NCI-H1105 treated with DMSO at 0.1 percent for 48 hours (cell line): Measurements from ENCODE around the gene RBM12.

Source experiments
- DNase-seq: peaks from one replicate; lab custom pipeline; 2025; lab: John Stamatoyannopoulos, UW

The RBM12 gene

DNA sequence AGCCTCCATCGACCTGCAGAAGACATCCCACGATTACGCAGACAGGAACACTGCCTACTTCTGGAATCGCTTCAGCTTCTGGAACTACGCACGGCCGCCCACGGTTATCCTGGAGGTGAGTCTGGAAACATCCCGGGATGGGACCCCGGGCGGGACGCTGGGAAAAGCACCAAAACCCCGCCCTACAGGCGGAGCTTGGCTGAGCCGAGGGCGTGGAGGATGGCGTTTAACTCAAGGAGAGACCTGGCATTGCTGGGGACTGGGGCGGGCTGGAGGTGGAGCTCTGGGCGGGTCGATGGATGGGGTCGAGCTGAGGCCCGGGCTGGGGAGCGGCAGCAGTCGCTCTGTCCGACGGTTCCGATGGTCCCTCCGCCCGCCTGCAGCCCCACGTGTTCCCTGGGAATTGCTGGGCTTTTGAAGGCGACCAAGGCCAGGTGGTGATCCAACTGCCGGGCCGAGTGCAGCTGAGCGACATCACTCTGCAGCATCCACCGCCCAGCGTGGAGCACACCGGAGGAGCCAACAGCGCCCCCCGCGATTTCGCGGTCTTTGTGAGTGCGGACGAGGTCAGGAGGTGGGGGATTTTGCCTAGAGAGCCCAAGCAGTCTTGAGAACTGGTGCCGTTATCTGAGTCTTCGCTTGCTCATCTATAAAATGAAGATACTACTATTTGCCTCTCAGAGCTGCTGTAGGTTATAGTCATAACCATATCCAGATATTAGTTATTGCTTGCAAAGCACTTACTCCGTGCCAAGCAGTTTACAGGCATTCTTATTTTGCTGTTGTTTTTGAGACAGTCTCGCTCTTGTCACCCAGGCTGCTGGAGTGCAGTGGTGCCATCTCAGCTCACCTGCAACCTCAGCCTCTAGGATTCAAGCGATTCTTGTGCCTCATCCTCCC, 45.3 kb downstream of the RBM12 start:
- DNase-seq, result peak; percentile 82

DNA sequence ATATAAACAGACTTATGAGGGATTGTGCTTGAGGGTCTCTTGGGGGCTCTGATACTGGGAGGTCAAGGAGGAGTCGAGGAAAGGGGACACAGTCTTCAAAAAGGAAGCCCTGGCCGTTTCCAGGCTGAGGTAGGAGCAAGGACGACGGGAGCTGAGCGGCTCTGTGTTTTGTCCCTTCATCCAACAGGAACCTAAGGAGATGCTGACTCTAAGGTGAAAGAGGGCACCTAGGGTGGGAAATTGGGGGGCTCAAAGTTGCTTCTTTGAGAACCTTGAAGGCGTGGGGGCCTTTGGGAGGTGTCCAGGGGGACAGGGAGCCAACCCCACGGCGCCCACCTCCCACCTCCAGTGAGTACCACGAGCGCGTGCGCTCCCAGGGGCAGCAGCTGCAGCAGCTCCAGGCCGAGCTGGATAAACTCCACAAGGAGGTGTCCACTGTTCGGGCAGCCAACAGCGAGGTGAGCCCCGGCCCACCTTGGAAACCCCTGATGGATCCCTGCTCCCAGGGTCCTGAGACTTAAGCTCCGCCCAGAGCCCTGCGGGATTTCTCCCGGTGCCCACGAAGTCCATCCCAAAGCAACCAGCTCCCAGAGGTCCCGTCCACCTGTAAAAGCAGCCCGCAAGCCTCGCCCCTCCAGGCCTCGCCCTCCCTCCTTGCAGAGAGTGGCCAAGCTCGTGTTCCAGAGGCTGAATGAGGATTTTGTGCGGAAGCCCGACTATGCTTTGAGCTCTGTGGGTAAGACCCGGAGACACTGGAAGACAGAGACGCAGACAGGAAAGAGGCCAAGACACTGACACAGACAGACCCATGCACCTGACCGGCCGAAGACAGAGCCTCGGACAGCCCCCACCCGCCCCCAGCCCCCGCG, 46.2 kb downstream of the RBM12 start:
- peak; percentile 32 for DNase-seq

DNA sequence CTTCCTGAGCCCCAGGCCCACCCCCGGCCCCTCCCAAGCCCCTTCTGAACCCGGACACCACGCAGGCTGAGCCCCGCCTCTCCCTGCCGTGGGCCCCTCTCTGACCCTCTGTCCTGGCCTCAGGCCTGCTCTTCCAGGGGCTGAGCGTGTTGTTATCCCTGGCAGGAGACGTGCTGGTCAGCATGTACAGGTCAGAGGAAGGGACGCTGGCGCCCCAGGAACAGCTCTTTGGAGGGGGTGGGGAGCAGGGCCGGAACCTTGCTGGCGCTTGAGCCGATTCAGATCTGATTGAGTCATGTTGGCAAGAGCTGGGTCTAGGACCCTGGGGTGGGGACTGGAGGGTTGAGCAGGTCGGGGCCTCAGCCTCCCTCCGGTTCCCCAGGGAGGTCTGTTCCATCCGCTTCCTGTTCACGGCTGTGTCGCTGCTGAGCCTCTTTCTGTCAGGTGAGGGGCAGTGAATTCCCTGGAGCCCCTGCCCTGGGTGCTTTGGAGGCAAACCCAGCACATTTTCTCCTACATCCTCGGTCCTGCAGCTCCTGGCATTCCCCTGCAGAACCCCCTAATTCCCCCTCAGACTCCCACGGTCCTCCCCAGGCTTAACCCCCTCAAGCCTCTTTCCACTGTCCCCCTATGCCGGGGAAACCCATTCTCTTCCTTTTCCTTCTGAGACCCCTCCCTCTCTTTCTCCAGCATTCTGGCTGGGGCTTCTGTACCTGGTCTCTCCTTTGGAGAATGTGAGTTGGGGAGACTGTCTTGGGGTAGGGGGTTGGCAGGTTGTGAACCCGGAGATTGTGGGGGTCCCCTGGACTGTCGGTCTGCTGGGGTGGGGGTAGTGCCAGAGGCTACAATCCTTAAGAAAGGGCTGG, 47.1 kb downstream of the RBM12 start:
- peak; percentile 79 for DNase-seq

DNA sequence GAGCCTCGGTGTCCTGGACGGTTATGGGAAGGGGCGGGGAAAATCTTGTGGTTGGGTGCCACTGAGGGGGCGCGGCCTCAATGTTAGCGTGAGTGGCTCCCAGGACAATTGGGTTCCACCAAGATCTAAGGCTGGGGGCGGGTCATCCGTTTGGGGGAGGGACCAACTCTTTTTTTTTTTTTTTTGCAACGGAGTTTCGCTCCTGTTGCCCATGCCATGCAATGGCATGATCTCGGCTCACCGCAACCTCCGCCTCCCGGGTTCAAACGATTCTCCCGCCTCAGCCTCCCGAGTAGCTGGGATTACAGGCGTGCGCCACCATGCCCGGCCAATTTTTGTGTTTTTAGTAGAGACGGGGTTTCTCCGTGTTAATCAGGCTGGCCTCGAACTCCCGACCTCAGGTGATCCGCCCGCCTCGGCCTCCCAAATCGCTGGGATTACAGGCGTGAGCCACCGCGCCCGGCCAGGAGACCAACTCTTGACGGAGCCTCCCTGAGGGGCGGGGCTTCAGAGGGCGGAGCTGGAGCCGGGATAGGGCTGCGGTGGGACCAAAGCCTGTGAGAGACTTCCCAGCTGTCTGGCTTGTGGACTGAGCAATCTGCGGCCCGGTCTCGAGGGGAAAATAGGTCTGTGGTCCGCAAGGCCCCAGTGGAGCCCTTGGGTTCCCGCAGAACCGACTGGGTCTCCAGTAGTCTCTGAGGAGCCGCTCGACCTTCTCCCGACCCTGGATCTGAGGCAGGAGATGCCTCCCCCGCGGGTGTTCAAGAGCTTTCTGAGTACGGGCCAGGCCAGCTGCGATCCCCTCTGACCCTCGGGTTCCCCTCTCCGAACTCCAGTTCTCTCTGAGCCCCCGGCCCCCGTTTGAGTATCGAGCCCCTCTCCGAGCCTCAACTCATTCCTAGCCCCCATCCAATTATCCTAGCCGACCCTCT, 48.0 kb downstream of the RBM12 start:
- peak; percentile 8 for DNase-seq

- DNase-seq, result peak; percentile 97
Measured at GRCh38 chr20:35615667-35616464, 48.8 kb downstream of the RBM12 start, which contains the start of gene SPAG4. Gene SPAG4, plus strand, starts transcription at chr20:35615829. Its CDS starts 175 bp downstream, at chr20:35616004.

DNA sequence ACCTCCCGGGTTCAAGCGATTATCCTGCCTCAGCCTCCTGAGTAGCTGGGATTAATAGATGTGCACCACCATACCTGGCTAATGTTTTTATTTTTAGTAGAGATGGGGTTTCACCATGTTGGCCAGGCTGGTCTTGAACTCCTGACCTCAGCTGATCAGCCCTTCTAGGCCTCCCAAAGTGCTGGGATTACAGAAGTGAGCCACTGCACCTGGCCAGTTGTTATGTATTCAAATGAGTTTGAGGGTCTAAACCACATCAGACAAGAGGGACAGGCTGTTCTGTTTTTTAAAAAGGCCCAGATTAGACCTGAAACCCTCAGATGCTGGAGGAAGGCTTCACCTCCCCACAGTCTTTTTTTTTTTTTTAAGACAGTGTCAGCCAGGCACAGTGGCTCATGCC, 53.2 kb downstream of the RBM12 start:
- DNase-seq, result no peak

GRCh38 chr20:35610833-35611427, 53.8 kb downstream of the RBM12 start:
- DNase-seq, result no peak

DNA sequence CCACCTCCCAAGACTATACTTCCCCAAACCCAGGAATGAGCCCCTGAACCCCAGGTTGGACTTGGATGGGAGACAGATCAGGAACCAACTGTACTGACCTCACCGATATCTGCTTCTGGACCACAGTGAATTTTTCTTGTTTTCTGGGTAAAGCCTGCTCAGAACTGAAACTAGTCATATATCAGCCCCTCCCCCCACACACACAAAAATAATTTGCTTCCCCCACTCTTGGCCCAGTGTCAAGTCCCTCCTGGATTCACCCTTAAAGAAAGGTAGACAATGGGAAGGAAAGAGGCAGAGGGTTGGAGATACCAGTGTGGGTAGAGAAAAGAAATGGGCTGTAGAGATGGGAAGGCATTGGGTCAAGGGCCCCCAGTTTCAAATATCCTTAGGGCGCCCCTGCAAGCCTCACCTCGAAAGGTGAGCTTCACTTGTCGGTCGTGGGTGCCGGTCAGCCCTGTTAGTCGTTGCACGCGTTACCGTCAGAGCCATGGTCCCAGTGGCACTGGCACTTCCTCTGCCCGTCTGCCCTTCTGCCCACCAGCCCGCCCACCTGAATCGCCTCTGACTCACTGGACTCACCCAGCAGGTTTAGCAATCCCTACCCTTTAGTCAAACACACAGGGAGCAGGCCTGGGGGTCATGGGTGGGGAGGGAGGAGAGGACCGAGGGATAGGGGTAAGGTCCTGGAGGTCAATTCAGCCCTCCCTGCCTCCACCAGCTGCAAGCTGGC, 57.5 kb downstream of the RBM12 start:
- no peak for DNase-seq

GRCh38 chr20:35606127-35606526, 58.6 kb downstream of the RBM12 start:
- DNase-seq, result no peak

- DNase-seq, result no peak
Measured at GRCh38 chr20:35604449-35604747, 60.3 kb downstream of the RBM12 start.

DNA sequence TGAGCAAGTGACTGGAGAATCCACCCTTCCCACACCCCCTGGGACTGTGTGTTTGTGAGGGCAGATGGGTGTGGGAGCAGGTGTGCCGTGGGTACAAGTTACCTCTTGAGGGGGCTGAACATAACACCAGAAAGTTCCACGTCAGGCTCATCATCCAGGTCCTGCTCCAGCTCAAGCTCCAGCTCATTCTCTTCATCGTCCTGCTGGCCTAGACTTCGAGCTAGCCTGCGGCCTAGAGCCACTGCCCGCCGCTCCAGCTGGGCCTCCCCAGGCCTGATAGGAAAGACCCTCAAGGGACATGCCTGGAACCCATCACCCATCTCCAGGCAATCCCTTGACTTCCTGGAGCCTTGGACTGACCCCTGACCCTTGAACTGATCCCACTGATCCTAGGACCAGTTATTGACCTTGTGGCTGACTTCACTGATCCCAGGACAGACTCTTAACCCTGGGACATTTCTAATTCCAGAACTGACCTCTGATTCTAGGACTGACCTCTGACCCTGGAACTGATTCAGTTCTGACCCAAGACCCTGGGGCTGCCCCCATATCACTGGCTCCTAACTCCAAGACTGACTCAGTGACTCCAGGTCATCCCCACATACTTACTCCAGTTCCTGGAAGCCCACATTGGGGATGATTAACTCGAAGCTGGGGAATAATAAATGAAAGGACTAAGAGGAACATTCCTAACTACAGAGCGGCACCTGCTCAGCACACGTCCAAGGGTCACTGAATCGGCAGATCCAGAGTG, 60.8 kb downstream of the RBM12 start:
- DNase-seq, result no peak

DNA sequence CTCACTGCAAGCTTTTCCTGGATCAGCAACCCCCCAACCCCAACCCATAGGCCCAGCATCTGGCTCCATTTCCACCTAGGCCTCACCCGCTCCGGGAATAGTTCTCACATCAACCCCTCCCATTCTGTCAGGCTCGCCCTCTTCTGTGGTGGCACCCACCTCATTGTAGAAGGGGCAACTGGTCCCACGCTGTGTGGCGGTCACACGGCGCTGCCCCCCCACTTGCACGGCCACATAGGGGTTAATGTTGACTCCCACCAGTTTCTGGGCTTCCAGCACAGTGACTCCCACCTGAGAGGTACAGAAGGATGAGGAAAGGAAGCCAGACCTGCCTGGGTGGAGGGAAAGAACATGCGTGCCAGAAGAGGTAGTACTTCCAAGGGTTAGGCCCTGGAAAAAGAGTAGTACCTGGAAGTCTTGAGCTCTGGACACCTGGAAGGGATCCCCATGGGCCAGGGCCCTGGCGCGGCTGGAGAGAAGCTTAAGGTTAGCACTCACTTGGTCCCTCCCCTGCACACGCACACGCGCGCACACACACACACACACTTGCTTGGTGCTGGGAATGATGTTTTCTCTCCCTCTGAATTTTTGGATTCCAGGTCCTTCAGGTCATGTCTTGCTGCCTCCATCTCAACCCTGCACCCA, 61.7 kb downstream of the RBM12 start:
- DNase-seq, result no peak

- no peak for DNase-seq
Measured at GRCh38 chr20:35601990-35602389, 62.7 kb downstream of the RBM12 start.

GRCh38 chr20:35600993-35601973, 63.4 kb downstream of the RBM12 start:
- peak; percentile 39 for DNase-seq

DNA sequence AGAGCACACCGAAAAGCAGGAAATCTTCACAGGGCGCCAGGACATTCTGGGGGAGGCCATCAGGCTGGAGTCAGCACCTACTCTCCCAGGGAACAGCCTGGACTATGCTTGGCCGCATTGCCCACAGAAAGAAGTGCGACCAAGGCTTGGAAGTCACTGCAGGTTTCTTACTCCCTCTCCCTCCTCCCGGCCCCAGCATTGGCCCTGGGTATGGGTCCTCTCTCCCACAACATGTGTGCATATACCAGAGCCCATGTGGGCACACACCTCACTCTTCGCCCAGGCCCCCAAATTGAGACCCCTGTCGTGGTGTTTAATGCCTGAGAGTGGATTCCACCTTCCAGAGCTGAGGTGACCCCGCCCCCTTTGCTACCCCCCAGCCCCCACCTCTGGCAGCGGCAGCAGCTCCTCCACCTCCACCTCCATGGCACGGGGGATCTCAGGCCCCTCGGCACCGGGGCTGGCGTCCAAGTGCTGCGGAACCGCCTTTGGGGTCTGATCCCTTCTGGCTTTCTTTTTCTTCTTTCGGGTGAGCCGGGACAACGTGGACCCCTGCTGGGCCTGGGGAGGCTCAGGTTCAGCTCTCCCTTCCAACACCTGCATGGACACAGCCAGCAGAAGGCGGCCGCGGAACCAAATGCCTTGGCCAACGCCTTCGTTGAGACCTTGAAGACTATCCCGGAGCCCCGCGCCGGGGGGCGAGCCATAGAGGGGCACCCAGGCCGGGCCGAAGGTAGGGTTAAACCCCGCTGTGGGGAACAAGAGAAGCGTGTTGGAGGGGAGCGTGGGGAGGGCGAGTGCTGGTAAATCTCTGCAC, 64.3 kb downstream of the RBM12 start:
- no peak for DNase-seq

- DNase-seq, result no peak
Measured at GRCh38 chr20:35599776-35600120, 65.0 kb downstream of the RBM12 start.
